Right lung (tissue), 5 donors: ENCODE results near the gene AMOTL1. TPM values are rescaled to one million over a fixed set of nuclear protein-coding genes. Genes with fewer than 3 reads are reported as not detected.

Experiments used
- DNase-seq, 2 donors: peaks; one replicate each; pipeline ENCODE4 v3.0.0-alpha.2; 2013
- polyA plus RNA-seq, 5 donors: library from polyadenylated mRNA; unstranded; fragments of 120-200 nt; gene quantifications; one replicate each; pipeline versions ENCODE4 v1.2.1 to v1.2.3, GENCODE V29; 2013; ENCODE audit warnings: inconsistent platforms in 1 of 5, low replicate concordance in 1 of 5; ENCODE audit not compliant: insufficient read length in 5 of 5, insufficient read depth in 1 of 5

AMOTL1 gene
- polyA plus RNA-seq, 5 donors, result 41.5 to 61.2 (median 52.6) TPM

- peak; percentile 62 to 69 for DNase-seq
Observed at GRCh38 chr11:94740083-94741021, 27.8 kb upstream of the AMOTL1 start.

- DNase-seq, result peak; percentile 44 to 53
Observed at GRCh38 chr11:94741022-94741679, 27.0 kb upstream of the AMOTL1 start.

- DNase-seq, result no peak
Observed at GRCh38 chr11:94742665-94743064, 25.5 kb upstream of the AMOTL1 start.

- no peak for DNase-seq
Observed at GRCh38 chr11:94746721-94747120, 21.4 kb upstream of the AMOTL1 start.

GRCh38 chr11:94747146-94747545, 21.0 kb upstream of the AMOTL1 start:
- DNase-seq, result no peak

- DNase-seq, result no peak
Observed at GRCh38 chr11:94747601-94748041, 20.5 kb upstream of the AMOTL1 start.

- no peak for DNase-seq
Observed at GRCh38 chr11:94749369-94749768, 18.8 kb upstream of the AMOTL1 start.

- DNase-seq, result no peak
Observed at GRCh38 chr11:94750319-94751217, 17.6 kb upstream of the AMOTL1 start.

GRCh38 chr11:94751218-94751609, 16.9 kb upstream of the AMOTL1 start:
- no peak for DNase-seq

- DNase-seq, result no peak
Observed at GRCh38 chr11:94751786-94752185, 16.4 kb upstream of the AMOTL1 start.

GRCh38 chr11:94753630-94754029, 14.5 kb upstream of the AMOTL1 start:
- no peak for DNase-seq

- no peak for DNase-seq
Observed at GRCh38 chr11:94754335-94754734, 13.8 kb upstream of the AMOTL1 start.

GRCh38 chr11:94754819-94755218, 13.3 kb upstream of the AMOTL1 start:
- DNase-seq, result no peak

- DNase-seq, result no peak
Observed at GRCh38 chr11:94755494-94755893, 12.7 kb upstream of the AMOTL1 start.

GRCh38 chr11:94757037-94757735, 11.0 kb upstream of the AMOTL1 start:
- no peak for DNase-seq

GRCh38 chr11:94758666-94759065, 9.5 kb upstream of the AMOTL1 start:
- no peak for DNase-seq

- no peak for DNase-seq
Observed at GRCh38 chr11:94759522-94759921, 8.6 kb upstream of the AMOTL1 start.

GRCh38 chr11:94760296-94760695, 7.9 kb upstream of the AMOTL1 start:
- DNase-seq, result no peak

GRCh38 chr11:94762208-94762607, 5.9 kb upstream of the AMOTL1 start:
- no peak for DNase-seq

- no peak for DNase-seq
Observed at GRCh38 chr11:94762995-94763394, 5.2 kb upstream of the AMOTL1 start.

- no peak for DNase-seq
Observed at GRCh38 chr11:94766713-94767206, 1.4 kb upstream of the AMOTL1 start.
